GM06990 (cell line): ENCODE data around the gene CELF1.

Experiments used
- DNase-seq: peaks from one replicate; pipeline ENCODE4 v3.0.0-alpha.2; 2011; ENCODE audit not compliant: insufficient read length; ENCODE audit errors: extremely low read depth
- H3K27me3 ChIP-seq: replicated peaks from 2 replicates; pipeline ENCODE4 v1.6.0; 2011; ENCODE audit warnings: low read length; ENCODE audit not compliant: control insufficient read depth, insufficient read depth
- H3K36me3 ChIP-seq: 2 replicates; pipeline ENCODE4 v1.5.1; 2011; ENCODE audit warnings: low read length; ENCODE audit not compliant: control insufficient read depth, insufficient read depth
- H3K4me3 ChIP-seq: replicated peaks from 2 replicates; pipeline ENCODE4 v1.5.1; 2011; ENCODE audit warnings: low read depth, mild to moderate bottlenecking, control low read depth, low read length
- CTCF ChIP-seq: IDR thresholded peaks from 2 replicates; pipeline ENCODE4 v1.5.1; 2011; ENCODE audit warnings: low read length, control low read depth, mild to moderate bottlenecking, inconsistent platforms; ENCODE audit not compliant: insufficient read depth, poor library complexity, severe bottlenecking

Gene CELF1

GRCh38 chr11:47435687-47436086, 117.2 kb downstream of the CELF1 start:
- TF ChIP-seq CTCF: no peak
- H3K36me3 ChIP-seq: no peaks in the 10 kb centered on the region
- no peak overlapping the region for H3K4me3 ChIP-seq
- DNase-seq: no peak
- H3K27me3 ChIP-seq: no peaks in the 10 kb centered on the region

DNA sequence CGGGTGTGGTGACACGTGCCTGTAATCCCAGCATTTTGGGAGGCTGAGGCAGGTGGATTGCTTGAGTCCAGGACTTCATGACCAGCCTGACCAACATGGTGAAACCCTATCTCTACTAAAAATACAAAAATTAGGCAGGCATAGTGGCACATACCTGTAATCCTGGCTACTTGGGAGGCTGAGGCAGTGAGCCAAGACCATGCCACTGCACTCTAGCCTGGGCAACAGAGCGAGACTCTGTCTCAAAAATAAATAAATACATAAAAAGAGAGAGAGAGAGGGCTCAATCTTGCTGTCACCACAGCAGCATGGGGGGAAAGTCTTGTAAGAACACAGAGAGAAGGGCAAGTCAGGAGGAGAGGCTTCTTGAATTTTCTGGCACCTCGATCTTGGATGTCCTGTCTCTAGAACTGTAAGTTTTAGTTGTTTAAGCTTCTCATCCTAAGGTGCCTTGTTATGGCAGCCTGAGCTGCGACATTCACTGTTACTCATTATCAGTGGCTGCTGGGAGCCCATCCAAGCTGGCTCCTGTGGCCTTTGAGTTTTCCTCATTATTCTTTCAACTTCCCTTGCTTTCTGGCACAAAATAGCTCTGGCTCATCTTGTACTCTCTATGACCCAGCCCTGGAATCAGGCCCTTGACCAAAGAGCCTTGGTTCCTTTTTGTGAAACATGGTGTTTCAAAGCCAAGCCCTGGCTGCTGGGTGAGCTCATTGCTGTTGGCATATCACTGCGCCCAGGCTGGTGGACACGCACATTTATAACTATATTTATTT, 118.7 kb downstream of the CELF1 start:
- Histone ChIP-seq H3K4me3 (no peak overlapping the region), H3K27me3 (no peaks in the 10 kb centered on the region), H3K36me3 (no peaks in the 10 kb centered on the region)
- no peak for DNase-seq
- TF ChIP-seq CTCF: no peak

- DNase-seq: no peak
- Histone ChIP-seq H3K27me3 (no peaks in the 10 kb centered on the region), H3K36me3 (no peaks in the 10 kb centered on the region), H3K4me3 (no peak overlapping the region)
- TF ChIP-seq CTCF: no peak
Observed at GRCh38 chr11:47433157-47433556, 119.8 kb downstream of the CELF1 start.

DNA sequence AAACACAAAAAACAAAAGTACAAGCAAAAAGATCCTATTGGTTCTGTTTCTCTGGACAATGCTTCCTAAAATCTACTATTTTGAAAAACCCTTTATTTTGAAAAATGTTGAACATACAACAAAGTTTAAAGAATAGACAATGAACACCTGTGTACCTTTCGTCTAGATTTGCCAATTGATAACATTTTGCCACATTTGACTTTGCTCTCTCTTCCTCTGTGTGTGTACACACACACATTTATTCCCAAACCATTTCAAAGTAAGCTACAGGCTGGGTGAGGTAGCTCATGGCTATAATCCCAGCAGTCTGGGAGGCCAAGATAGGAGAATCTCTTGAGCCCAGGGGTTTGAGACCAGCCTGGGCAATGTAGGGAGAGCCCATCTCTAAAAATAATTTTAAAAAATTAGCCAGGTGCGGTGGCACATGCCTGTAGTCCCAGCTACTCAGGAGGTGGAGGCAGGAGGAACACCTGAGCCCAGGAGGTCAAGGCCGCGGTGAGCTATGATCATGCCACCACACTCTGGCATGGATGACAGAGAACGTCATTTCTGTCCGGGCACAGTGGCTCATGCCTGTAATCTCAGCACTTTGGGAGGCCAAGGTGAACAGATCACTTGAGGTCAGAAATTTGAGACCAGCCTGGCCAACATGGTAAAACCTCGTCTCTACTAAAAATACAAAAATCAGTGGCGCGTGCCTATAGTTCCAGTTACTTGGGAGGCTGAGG, 121.4 kb downstream of the CELF1 start:
- Histone ChIP-seq H3K27me3 (no peaks in the 10 kb centered on the region), H3K36me3 (no peaks in the 10 kb centered on the region), H3K4me3 (no peak overlapping the region)
- no peak for TF ChIP-seq CTCF
- DNase-seq: no peak

GRCh38 chr11:47430524-47430923, 122.4 kb downstream of the CELF1 start:
- H3K36me3 ChIP-seq: no peaks in the 10 kb centered on the region
- no peak overlapping the region for H3K4me3 ChIP-seq
- no peak for TF ChIP-seq CTCF
- DNase-seq: no peak
- no peaks in the 10 kb centered on the region for H3K27me3 ChIP-seq
